HepG2 (cell line): ENCODE measurements around the gene POFUT2. TPM values are rescaled to one million over a fixed set of nuclear protein-coding genes. Genes with fewer than 3 reads are reported as not detected.
A peak's percentile ranks its signal among the peaks of the same experiment; 100 is the strongest.

Experiments used
- ATAC-seq: fragments of 200-7000 bp; cut with Tn5 transposase; 3 replicates; pipeline ENCODE4 v1.9.1; 2020; ENCODE audit warnings: mild to moderate bottlenecking, moderate library complexity
- BruUV-seq: library from RNA; stranded (reverse); fragments of 400-500 nt; replicated peaks from 2 replicates; lab custom pipeline; 2021; lab: Mats Ljungman, UMichigan
- CTCF ChIA-PET: fragments of 300-600 bp; formaldehyde crosslinking; extraction: SDS; loops from one replicate; lab custom pipeline; 2021; ENCODE audit warnings: low total read pairs, inconsistent platforms, low intra/inter-chr PET ratio; lab: Yijun Ruan, JAX
- POLR2A ChIA-PET: fragments of 350-600 bp; sonication (Branson Sonifier 250); formaldehyde crosslinking; loops from one replicate; lab custom pipeline; 2020; ENCODE audit warnings: antibody characterized with exemption, inconsistent platforms; lab: Yijun Ruan, JAX
- DNase-seq: peaks from one replicate; pipeline ENCODE4 v3.0.0-alpha.2; 2015; ENCODE audit warnings: low spot score
- FAIRE-seq: peaks from 3 replicates; lab custom pipeline; 2011; peaks lifted over from hg19 to GRCh38; lab: Jason Lieb, UNC
- H2AFZ ChIP-seq: one replicate; pipeline ENCODE4 v1.6.1; 2011; ENCODE audit warnings: low read length, inconsistent platforms
- H3K27ac ChIP-seq: fragments of 300-600 bp; 3 replicates; pipeline ENCODE4 v1.8.0; 2011; ENCODE audit warnings: mixed run types, mild to moderate bottlenecking, mixed read lengths, low read length, inconsistent platforms; ENCODE audit not compliant: insufficient read depth; ENCODE audit errors: extremely low read length
- H3K27me3 ChIP-seq, 2 experiments: fragments of 200-600 bp in 1 of 2; 2 replicates in 1 of 2; 3 replicates in 1 of 2; pipeline versions ENCODE4 v1.6.0 to v1.8.0; 2011; ENCODE audit warnings: low read length in 2 of 2, mild to moderate bottlenecking in 2 of 2, moderate library complexity in 2 of 2, inconsistent platforms in 1 of 2; ENCODE audit not compliant: insufficient read depth in 2 of 2, control insufficient read depth in 1 of 2
- H3K36me3 ChIP-seq, 2 experiments: fragments of 200-600 bp in 1 of 2; replicated peaks in 1 of 2; 2 replicates in 1 of 2; 3 replicates in 1 of 2; pipeline versions ENCODE4 v1.5.1 to v1.8.0; 2011; ENCODE audit warnings: low read length in 2 of 2, inconsistent platforms in 1 of 2; ENCODE audit not compliant: insufficient read depth in 2 of 2, control insufficient read depth in 1 of 2
- H3K4me1 ChIP-seq: 2 replicates; pipeline ENCODE4 v1.5.1; 2012; ENCODE audit warnings: low read length, inconsistent platforms; ENCODE audit not compliant: insufficient read depth
- H3K4me2 ChIP-seq: 2 replicates; pipeline ENCODE4 v1.6.0; 2011; ENCODE audit warnings: low read depth, low read length, inconsistent platforms
- H3K4me3 ChIP-seq, 3 experiments: fragments of 200-600 bp in 1 of 3; sonication (generic), shearing (Covaris generic) in 1 of 3; replicated peaks in 1 of 3; 2 replicates each; pipeline ENCODE4 v1.5.1; 2011 to 2016; ENCODE audit warnings: low read length in 3 of 3, inconsistent platforms in 2 of 3, low read depth in 2 of 3, mild to moderate bottlenecking in 2 of 3, control low read depth in 1 of 3, mixed read lengths in 1 of 3; ENCODE audit not compliant: insufficient read depth in 1 of 3
- H3K79me2 ChIP-seq: one replicate; pipeline ENCODE4 v1.6.1; 2011; ENCODE audit warnings: low read length, inconsistent platforms; ENCODE audit not compliant: insufficient read depth
- H3K9ac ChIP-seq: 2 replicates; pipeline ENCODE4 v1.6.0; 2011; ENCODE audit warnings: mild to moderate bottlenecking, low read depth, low read length, inconsistent platforms; ENCODE audit not compliant: insufficient read depth
- H3K9me3 ChIP-seq: 2 replicates; pipeline ENCODE4 v1.5.1; 2012; ENCODE audit warnings: mild to moderate bottlenecking, low read length
- H4K20me1 ChIP-seq: 2 replicates; pipeline ENCODE4 v1.6.0; 2011; ENCODE audit warnings: inconsistent platforms, mild to moderate bottlenecking, low read length, moderate library complexity; ENCODE audit not compliant: insufficient read depth
- CEBPB ChIP-seq: IDR thresholded peaks from 2 replicates; pipeline ENCODE4 v1.6.1; 2011; ENCODE audit warnings: low read depth, low read length, improper control_type of control experiment, borderline replicate concordance
- DNMT3B ChIP-seq: conservative IDR thresholded peaks from 2 replicates; pipeline ENCODE4 v1.6.1; 2016; ENCODE audit warnings: missing biosample characterization, control low read depth
- MEIS2 ChIP-seq: sonication (generic); formaldehyde crosslinking; IDR thresholded peaks from 2 replicates; pipeline ENCODE4 v1.9.0; 2021; ENCODE audit warnings: mild to moderate bottlenecking, missing genetic modification reagents
- PLRG1 ChIP-seq: fragments of 450-650 bp; conservative IDR thresholded peaks from 2 replicates; pipeline ENCODE4 v1.6.1; 2016
- POLR2A ChIP-seq, 2 experiments: IDR thresholded peaks; 2 replicates each; pipeline ENCODE4 v1.6.1; 2011; ENCODE audit warnings: low read depth in 2 of 2, low read length in 2 of 2, mild to moderate bottlenecking in 1 of 2, moderate library complexity in 1 of 2; ENCODE audit not compliant: insufficient read depth in 1 of 2
- SMARCE1 ChIP-seq: fragments of 450-650 bp; IDR thresholded peaks from 2 replicates; pipeline ENCODE4 v1.6.1; 2017; ENCODE audit warnings: borderline replicate concordance
- TCF7 ChIP-seq: sonication (generic); IDR thresholded peaks from 2 replicates; pipeline ENCODE4 v1.6.1; 2016; ENCODE audit warnings: antibody characterized with exemption, low read depth
- YEATS2 ChIP-seq: sonication (generic); formaldehyde crosslinking; IDR thresholded peaks from 2 replicates; pipeline ENCODE4 v1.4.0; 2020; ENCODE audit warnings: missing genetic modification reagents, borderline replicate concordance
- ZC3H4 ChIP-seq: sonication (generic); formaldehyde crosslinking; IDR thresholded peaks from 2 replicates; pipeline ENCODE4 v1.4.0; 2020; ENCODE audit warnings: missing genetic modification reagents, borderline replicate concordance
- ZFYVE20 ChIP-seq: sonication (generic); formaldehyde crosslinking; IDR thresholded peaks from 2 replicates; pipeline ENCODE4 v1.8.0; 2023; ENCODE audit warnings: low read depth, mild to moderate bottlenecking, moderate library complexity, missing genetic modification reagents, borderline replicate concordance
- ZNF317 ChIP-seq: sonication (generic); formaldehyde crosslinking; IDR thresholded peaks from 2 replicates; pipeline ENCODE4 v1.5.0; 2020; ENCODE audit warnings: mild to moderate bottlenecking, missing genetic modification reagents
- ZNF383 ChIP-seq: sonication (generic); formaldehyde crosslinking; IDR thresholded peaks from 2 replicates; pipeline ENCODE4 v1.4.0; 2020; ENCODE audit warnings: missing genetic modification reagents, mild to moderate bottlenecking, borderline replicate concordance
- ZNF761 ChIP-seq: sonication (generic); formaldehyde crosslinking; conservative IDR thresholded peaks from 2 replicates; pipeline ENCODE4 v1.4.0; 2020; ENCODE audit warnings: mild to moderate bottlenecking, missing genetic modification reagents
- ZNF775 ChIP-seq: sonication (generic); formaldehyde crosslinking; IDR thresholded peaks from 2 replicates; pipeline ENCODE4 v1.4.0; 2020; ENCODE audit warnings: missing genetic modification reagents, mild to moderate bottlenecking, moderate library complexity, borderline replicate concordance
- ZNF883 ChIP-seq: sonication (generic); formaldehyde crosslinking; IDR thresholded peaks from 2 replicates; pipeline ENCODE4 v1.5.1; 2020; ENCODE audit warnings: mild to moderate bottlenecking, missing genetic modification reagents; ENCODE audit errors: not compliant biosample characterization
- ZSCAN22 ChIP-seq: sonication (generic); formaldehyde crosslinking; IDR thresholded peaks from 2 replicates; pipeline ENCODE4 v1.4.0; 2020; ENCODE audit warnings: mild to moderate bottlenecking, missing genetic modification reagents
- WGBS: methylation state at CpG from one replicate; pipeline ENCODE4 v1.1.6; 2017; ENCODE audit warnings: low lambda C conversion rate; 5-methylcytosine and 5-hydroxymethylcytosine counted together
- in situ Hi-C: cut with HindIII; loops from 2 replicates; pipeline ENCODE4 v1.10.0; 2017; ENCODE audit warnings: low pct_unique_long_range_greater_than_20kb; ENCODE audit not compliant: extremely low pct_ligation_motif_present
- intact Hi-C: fragments of 100-400 bp; cut with micrococcal nuclease; formaldehyde crosslinking; loops from one replicate; pipeline ENCODE4 v1.10.0; 2022; ENCODE audit not compliant: unreplicated experiment
- polyA plus RNA-seq, 8 experiments: library from polyadenylated mRNA; depleted of rRNA in 3 of 8; stranded (reverse) in 7 of 8; unstranded in 1 of 8; fragments of >200 nt; fragmentation: Illumina TruSeq in 4 of 8; extraction: Trizol in 4 of 8; gene quantifications; 2 replicates each; pipeline versions ENCODE4 v1.2.1 to v1.2.3, GENCODE V29; 2011 to 2016; ENCODE audit warnings: low read depth in 4 of 8, missing spikeins in 1 of 8, mixed read lengths in 1 of 8; ENCODE audit not compliant: insufficient read depth in 1 of 8
- total RNA-seq, 5 experiments: library from RNA; depleted of rRNA; stranded (reverse); fragments of >200 nt; fragmentation: Illumina TruSeq; extraction: Trizol; gene quantifications; 2 replicates each; pipeline ENCODE4 v1.2.3, GENCODE V29; 2016; ENCODE audit warnings: low read depth in 1 of 5

The POFUT2 gene
- total and polyA plus RNA-seq, 2 of the 13 experiments (the other 11 are each of a cell fraction or from before 2014, with no cell fraction given), result 22.8 to 24.0 TPM

DNA sequence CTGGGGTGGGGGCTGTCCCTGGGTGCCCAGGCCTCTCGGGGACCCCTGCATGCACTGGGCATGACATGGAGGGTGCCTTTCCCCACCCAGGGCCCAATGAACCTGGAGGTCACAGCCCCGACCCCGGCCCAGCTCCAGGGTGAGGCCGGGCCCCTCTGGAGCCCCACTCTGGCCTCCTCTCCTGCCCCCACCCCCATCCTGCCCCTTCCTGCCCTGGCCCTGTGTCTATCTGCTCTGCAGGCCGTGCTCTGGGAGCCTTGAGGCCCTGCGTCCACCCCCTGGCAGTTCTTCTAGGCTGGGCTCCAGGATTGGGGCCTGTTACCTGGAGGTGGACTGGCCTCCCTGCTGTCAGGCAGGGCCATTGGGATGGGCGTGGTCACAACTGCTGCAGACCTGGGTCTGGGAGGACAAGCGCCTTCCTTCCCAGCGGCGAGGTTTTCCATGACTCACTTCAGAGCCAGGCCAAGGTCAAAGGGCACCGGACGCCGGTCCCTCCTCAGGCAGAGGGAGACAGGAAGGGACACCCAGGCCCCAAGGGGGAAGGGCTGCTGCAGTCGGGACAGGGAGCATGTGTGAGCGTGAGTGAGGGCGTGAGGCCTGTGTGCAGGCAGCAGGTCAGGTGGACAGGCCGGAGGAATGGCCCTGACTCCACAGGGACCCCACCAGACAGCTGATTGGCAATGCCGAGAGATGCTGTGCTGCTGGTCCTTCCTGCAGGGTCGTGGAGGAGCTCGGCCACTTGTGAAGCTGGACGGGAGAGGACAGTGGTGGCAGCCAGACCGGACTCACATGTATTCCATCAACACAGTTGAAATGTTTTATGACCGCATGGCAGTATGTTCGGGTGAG is 31.1 kb upstream of the POFUT2 start (continued):
- TF ChIP-seq DNMT3B, result no peak
- TF ChIP-seq, all 625 proteins: peak for 192

DNA sequence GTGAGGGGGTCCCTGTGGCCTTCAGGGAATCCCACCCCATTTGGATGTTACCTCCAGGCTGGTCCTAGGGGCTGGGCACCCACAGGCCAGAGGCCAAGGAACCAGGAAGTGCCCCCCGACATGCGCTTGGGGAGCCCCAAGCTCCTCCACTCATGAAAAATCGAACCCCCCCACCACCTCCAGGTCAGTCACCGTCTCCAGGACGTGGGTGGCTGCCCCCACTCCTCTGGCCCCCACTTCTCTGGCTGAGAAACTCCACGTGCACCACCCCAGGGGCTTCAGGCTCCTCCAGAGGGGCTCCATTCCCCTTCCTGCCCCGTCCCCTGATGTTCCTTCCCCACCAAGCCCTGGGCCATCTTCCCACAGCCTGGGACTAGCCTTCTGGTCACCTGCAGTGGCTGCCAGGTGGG is 30.5 kb upstream of the POFUT2 start:
- Histone ChIP-seq H4K20me1 (no peaks in the 10 kb centered on the region), H3K4me2 (peak overlapping the region; percentile 66), H3K9ac (peak overlapping the region; percentile 24), H3K79me2 (no peaks in the 10 kb centered on the region), H3K9me3 (no peaks in the 10 kb centered on the region), H3K27ac (peak overlapping the region; percentile 49), H3K4me1 (peaks cover 58% of the 10 kb centered on the region), H3K36me3 (no peaks in the 10 kb centered on the region), H3K4me3 (peak overlapping the region in 2 of 3 experiments; percentile 31 to 45; a peak in 2 of 6 replicates), H2AFZ (no peak overlapping the region), H3K27me3 (no peaks in the 10 kb centered on the region)
- in situ Hi-C loops, result no loop called here
- BruUV-seq, result no TSS peak
- ChIA-PET CTCF (no interaction called here), POLR2A (interaction anchor here (1.2 to 5.9 kb wide), 3 partner anchors 9 to 92 kb away, joined by 5 to 37 read pairs (median 36); no protein-coding TSS in a partner anchor)
- FAIRE-seq, result no peak
- no peak for ATAC-seq
- TF ChIP-seq ZNF883 (CRISPR knock-in tag) (no peak), ZNF383 (no peak), YEATS2 (CRISPR knock-in tag) (no peak), ZC3H4 (no peak), TCF7 (no peak), MEIS2 (CRISPR knock-in tag) (no peak), PLRG1 (no peak), ZFYVE20 (no peak), CEBPB (no peak), ZNF775 (CRISPR knock-in tag) (no peak), POLR2A (IDR thresholded peaks at IDR 0.05; ENCODE audit: insufficient read depth in 1 of 2, low read depth in 2 of 2, low read length in 2 of 2) (no peak), ZNF761 (CRISPR knock-in tag) (no peak), ZNF317 (CRISPR knock-in tag) (no peak), SMARCE1 (no peak), ZSCAN22 (CRISPR knock-in tag) (no peak)
- intact Hi-C loops, result no loop called here
- DNase-seq, result no peak
- WGBS, result 97% methylated on average over 4 of the region's 7 CpGs
